Measurements from ENCODE around the gene CYP24A1.

DNA sequence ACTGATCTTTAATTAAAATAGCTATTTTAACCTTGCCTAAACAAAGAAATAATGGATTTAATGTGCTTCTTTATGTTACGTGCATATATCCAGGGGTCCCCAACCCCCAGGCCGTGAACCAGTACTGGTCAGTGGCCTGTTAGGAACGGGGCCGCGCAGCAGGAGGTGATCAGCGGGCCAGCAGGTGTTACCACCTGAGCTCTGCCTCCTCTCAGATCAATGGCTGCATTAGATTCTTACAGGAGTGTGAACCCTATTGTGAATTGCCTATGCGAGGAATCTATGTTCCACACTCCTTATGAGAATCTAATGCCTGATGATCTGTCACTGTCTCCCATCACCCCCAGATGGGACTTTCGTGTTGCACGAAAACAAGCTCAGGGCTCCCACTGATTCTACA is 8.8 kb downstream of the CYP24A1 start:
- TF ChIP-seq GATA2 (IDR thresholded peaks at IDR 0.05; ENCODE audit: low read depth, low read length) (no peak), GATA3 (IDR thresholded peaks at IDR 0.05; ENCODE audit: low read depth, low read length) (no peak)
